HUES6 (cell line): ENCODE data around the gene LMCD1.

Source experiments
- H3K27ac ChIP-seq: 2 replicates; pipeline ENCODE4 v1.7.0; 2013; ENCODE audit warnings: low read depth, mild to moderate bottlenecking, low read length, inconsistent platforms
- H3K27me3 ChIP-seq: 2 replicates; pipeline ENCODE4 v1.6.1; 2013; ENCODE audit warnings: low read length; ENCODE audit not compliant: control insufficient read depth, insufficient read depth
- H3K36me3 ChIP-seq: 2 replicates; pipeline ENCODE4 v1.6.1; 2013; ENCODE audit warnings: low read length; ENCODE audit not compliant: control insufficient read depth, insufficient read depth
- H3K4me1 ChIP-seq: 2 replicates; pipeline ENCODE4 v1.6.1; 2013; ENCODE audit warnings: low read length; ENCODE audit not compliant: control insufficient read depth, insufficient read depth
- H3K4me3 ChIP-seq: 2 replicates; pipeline ENCODE4 v1.5.1; 2013; ENCODE audit warnings: low read depth, low read length
- H3K9ac ChIP-seq: one replicate; pipeline ENCODE4 v1.6.1; 2013; ENCODE audit warnings: mild to moderate bottlenecking, low read length
- H3K9me3 ChIP-seq: 2 replicates; pipeline ENCODE4 v1.6.1; 2013; ENCODE audit warnings: low read depth, low read length; ENCODE audit not compliant: control insufficient read depth, insufficient read depth

LMCD1 gene

GRCh38 chr3:8552223-8552762 lies 50.7 kb downstream of the LMCD1 start:
- Histone ChIP-seq H3K9me3 (no peaks in the 10 kb centered on the region), H3K27me3 (no peaks in the 10 kb centered on the region), H3K4me1 (peaks cover 7% of the 10 kb centered on the region), H3K4me3 (no peak overlapping the region), H3K27ac (no peak overlapping the region), H3K9ac (no peak overlapping the region), H3K36me3 (peaks cover 24% of the 10 kb centered on the region; the same call in 1 of the 2 replicates)

GRCh38 chr3:8553405-8553804 lies 51.8 kb downstream of the LMCD1 start:
- no peak overlapping the region for H3K4me3 ChIP-seq

GRCh38 chr3:8554696-8555095 lies 53.1 kb downstream of the LMCD1 start:
- H3K27ac ChIP-seq: no peak overlapping the region
- H3K27me3 ChIP-seq: no peaks in the 10 kb centered on the region
- H3K4me3 ChIP-seq: no peak overlapping the region
- peaks cover 5% of the 10 kb centered on the region; the same call in 1 of the 2 replicates for H3K36me3 ChIP-seq
- H3K9me3 ChIP-seq: no peaks in the 10 kb centered on the region
- H3K4me1 ChIP-seq: peaks cover 7% of the 10 kb centered on the region
- H3K9ac ChIP-seq: no peak overlapping the region

More at GRCh38 chr3:8553405-8553804, 51.8 kb downstream of the LMCD1 start:
- no peaks in the 10 kb centered on the region for H3K27me3 ChIP-seq
- no peak overlapping the region for H3K9ac ChIP-seq
- no peaks in the 10 kb centered on the region for H3K9me3 ChIP-seq
- peaks cover 18% of the 10 kb centered on the region; the same call in 1 of the 2 replicates for H3K36me3 ChIP-seq
- peaks cover 7% of the 10 kb centered on the region for H3K4me1 ChIP-seq
- no peak overlapping the region for H3K27ac ChIP-seq

DNA sequence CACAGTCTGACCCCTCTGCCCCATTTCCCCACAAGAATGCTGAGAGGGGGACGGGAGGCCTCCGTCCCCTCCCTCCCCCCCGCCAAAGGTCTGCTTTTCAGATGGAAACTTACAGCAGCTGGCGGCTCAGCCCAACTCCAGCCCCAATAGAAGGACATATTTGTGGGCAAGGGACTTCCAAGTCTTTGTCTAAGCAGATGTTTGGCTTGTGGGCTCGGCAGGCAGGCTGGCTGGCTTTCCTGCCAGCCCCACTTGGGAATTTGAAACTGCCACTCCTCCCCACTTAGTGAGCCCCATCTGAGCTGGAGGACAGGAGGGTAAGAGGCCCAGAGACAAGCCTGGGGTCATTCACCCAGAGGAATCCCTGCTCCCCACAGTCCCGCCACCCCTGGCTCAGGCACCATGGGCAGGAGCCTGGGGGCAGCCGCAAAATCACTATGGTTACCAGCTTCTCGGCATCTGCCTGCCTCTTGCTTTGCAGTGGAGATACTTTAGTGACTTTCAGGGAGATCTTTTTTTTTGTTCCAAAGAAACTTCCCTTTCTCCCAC lies 53.6 kb downstream of the LMCD1 start:
- H3K9me3 ChIP-seq: no peaks in the 10 kb centered on the region
- H3K9ac ChIP-seq: no peak overlapping the region
- no peak overlapping the region for H3K27ac ChIP-seq
- peaks cover under 1% of the 10 kb centered on the region; the same call in 1 of the 2 replicates for H3K36me3 ChIP-seq
- H3K27me3 ChIP-seq: no peaks in the 10 kb centered on the region
- peaks cover 7% of the 10 kb centered on the region for H3K4me1 ChIP-seq
- H3K4me3 ChIP-seq: no peak overlapping the region

DNA sequence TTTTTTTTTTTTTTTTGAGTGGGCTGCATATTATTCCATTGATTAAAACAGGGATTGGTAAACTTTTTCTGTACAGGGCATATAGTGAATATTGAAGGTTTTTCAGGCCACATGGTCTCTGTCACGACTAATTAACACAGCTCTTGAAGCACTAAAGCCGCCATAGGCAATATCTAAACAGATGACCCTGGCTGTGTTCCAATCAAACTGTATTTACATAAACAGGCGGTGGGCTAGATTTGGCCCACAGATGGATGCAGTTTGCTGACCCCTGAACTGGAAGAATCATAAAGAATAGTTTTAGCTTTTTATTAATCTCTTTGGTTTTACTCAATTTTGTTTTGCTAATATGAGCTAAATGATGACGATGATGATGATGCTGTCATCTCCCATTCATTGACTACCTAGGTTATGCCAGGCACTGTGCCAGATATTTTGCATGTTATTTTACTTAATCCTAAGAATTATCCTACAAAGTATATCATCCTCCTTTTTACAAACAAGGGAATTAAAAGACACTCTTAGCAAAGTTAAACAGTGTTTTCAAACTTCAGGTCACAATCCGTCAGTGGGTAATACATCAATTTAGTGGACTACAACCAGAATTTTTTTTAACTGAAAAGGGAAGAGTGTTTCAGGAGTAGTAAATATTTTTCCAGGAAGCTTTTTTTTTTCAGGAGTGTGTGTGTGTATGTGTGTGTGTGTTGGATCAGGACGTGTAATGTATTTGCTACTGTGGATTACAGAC lies 54.3 kb downstream of the LMCD1 start:
- Histone ChIP-seq H3K9me3 (no peaks in the 10 kb centered on the region), H3K36me3 (no peaks in the 10 kb centered on the region), H3K27ac (no peak overlapping the region), H3K9ac (no peak overlapping the region), H3K4me1 (peaks cover 7% of the 10 kb centered on the region), H3K27me3 (no peaks in the 10 kb centered on the region), H3K4me3 (no peak overlapping the region)

- no peaks in the 10 kb centered on the region for H3K27me3 ChIP-seq
- H3K4me3 ChIP-seq: no peak overlapping the region
- H3K9me3 ChIP-seq: no peaks in the 10 kb centered on the region
- H3K36me3 ChIP-seq: no peaks in the 10 kb centered on the region
- no peak overlapping the region for H3K9ac ChIP-seq
- H3K27ac ChIP-seq: no peak overlapping the region
- H3K4me1 ChIP-seq: peaks cover 7% of the 10 kb centered on the region
Observed at GRCh38 chr3:8556473-8556869, 54.8 kb downstream of the LMCD1 start.

- Histone ChIP-seq H3K27me3 (no peaks in the 10 kb centered on the region), H3K9ac (no peak overlapping the region), H3K4me1 (peaks cover 7% of the 10 kb centered on the region), H3K27ac (no peak overlapping the region), H3K36me3 (no peaks in the 10 kb centered on the region), H3K9me3 (no peaks in the 10 kb centered on the region), H3K4me3 (no peak overlapping the region)
Observed at GRCh38 chr3:8557298-8557697, 55.7 kb downstream of the LMCD1 start.

GRCh38 chr3:8558645-8559044 lies 57.0 kb downstream of the LMCD1 start:
- no peaks in the 10 kb centered on the region for H3K36me3 ChIP-seq
- no peak overlapping the region for H3K27ac ChIP-seq
- H3K9ac ChIP-seq: no peak overlapping the region
- H3K9me3 ChIP-seq: no peaks in the 10 kb centered on the region
- H3K27me3 ChIP-seq: no peaks in the 10 kb centered on the region
- H3K4me1 ChIP-seq: peaks cover 7% of the 10 kb centered on the region
- H3K4me3 ChIP-seq: no peak overlapping the region

DNA sequence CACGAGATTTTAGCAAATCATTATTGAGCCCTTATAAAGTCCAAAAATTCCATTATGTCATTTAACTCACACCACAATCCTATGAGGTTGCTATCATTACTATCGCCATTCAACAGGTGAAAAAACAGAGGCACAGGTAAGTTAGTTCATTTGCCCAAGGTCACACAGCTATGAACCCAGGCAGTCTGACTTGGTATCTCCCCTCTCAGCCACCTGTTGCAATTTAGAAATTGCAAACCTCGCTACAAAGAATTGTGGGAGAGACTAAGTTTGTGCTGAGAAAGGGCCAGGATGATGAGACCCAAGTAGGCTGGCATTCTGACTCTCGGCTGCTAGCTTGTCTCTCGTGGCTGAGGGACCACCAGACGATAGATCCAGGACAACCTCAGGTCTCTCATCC lies 57.7 kb downstream of the LMCD1 start:
- Histone ChIP-seq H3K4me1 (peaks cover 7% of the 10 kb centered on the region), H3K27ac (no peak overlapping the region), H3K9me3 (no peaks in the 10 kb centered on the region), H3K27me3 (no peaks in the 10 kb centered on the region), H3K4me3 (no peak overlapping the region), H3K9ac (no peak overlapping the region), H3K36me3 (no peaks in the 10 kb centered on the region)

DNA sequence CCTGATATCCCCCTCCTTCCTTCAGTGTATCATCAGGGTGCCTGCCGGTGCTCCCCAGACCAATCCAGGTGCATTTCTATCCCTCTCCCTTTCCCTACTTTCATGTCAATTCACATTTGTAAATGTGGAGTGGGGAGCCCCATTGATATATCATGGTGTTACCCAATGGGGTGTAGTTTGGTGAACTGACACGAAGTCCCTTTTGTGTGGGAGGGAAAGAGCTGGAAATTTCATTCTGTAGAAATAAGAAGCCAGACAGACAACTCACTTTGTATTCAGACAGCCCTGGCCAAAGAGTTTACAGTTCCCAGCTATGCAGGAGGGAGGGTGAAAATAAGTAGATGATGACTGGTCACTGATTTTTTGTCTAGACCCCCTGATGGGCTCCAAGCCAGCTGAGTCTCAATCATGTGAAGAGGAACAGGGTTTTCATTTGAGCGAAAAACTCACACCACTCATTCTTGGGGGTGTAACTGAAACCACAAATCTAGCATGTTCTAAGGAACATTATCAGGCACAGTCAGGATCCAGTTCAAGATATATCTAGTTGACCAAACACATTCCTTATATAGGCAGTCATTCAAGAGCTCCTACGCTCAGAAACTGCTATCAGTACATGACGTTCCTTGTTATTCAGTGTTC lies 58.9 kb downstream of the LMCD1 start:
- no peaks in the 10 kb centered on the region for H3K27me3 ChIP-seq
- no peak overlapping the region for H3K27ac ChIP-seq
- no peaks in the 10 kb centered on the region; the same call in 1 of the 2 replicates for H3K4me1 ChIP-seq
- H3K9me3 ChIP-seq: no peaks in the 10 kb centered on the region
- peaks cover under 1% of the 10 kb centered on the region; the same call in 1 of the 2 replicates for H3K36me3 ChIP-seq
- no peak overlapping the region for H3K9ac ChIP-seq
- H3K4me3 ChIP-seq: no peak overlapping the region

- Histone ChIP-seq H3K36me3 (peaks cover 9% of the 10 kb centered on the region; the same call in 1 of the 2 replicates), H3K9me3 (no peaks in the 10 kb centered on the region), H3K9ac (no peak overlapping the region), H3K4me1 (no peaks in the 10 kb centered on the region; the same call in 1 of the 2 replicates), H3K27ac (no peak overlapping the region), H3K27me3 (no peaks in the 10 kb centered on the region), H3K4me3 (no peak overlapping the region)
Observed at GRCh38 chr3:8561370-8561769, 59.7 kb downstream of the LMCD1 start.
